Measurements from ENCODE around the gene COL9A1. TPM values are rescaled to one million over a fixed set of nuclear protein-coding genes. Genes with fewer than 3 reads are reported as not detected.

Gene COL9A1
- total and polyA plus RNA-seq, 4 donors, result 0.02 to 1.7 (median 0.06) TPM; not detected in 1

- TF ChIP-seq, protein P1, sequence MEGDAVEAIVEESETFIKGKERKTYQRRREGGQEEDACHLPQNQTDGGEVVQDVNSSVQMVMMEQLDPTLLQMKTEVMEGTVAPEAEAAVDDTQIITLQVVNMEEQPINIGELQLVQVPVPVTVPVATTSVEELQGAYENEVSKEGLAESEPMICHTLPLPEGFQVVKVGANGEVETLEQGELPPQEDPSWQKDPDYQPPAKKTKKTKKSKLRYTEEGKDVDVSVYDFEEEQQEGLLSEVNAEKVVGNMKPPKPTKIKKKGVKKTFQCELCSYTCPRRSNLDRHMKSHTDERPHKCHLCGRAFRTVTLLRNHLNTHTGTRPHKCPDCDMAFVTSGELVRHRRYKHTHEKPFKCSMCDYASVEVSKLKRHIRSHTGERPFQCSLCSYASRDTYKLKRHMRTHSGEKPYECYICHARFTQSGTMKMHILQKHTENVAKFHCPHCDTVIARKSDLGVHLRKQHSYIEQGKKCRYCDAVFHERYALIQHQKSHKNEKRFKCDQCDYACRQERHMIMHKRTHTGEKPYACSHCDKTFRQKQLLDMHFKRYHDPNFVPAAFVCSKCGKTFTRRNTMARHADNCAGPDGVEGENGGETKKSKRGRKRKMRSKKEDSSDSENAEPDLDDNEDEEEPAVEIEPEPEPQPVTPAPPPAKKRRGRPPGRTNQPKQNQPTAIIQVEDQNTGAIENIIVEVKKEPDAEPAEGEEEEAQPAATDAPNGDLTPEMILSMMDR (IDR thresholded peaks at IDR 0.05; ENCODE audit: control extremely low read depth, extremely low read depth), result no peak
- Histone ChIP-seq H3K27me3 (ENCODE audit: control insufficient read depth in 3 of 3, insufficient read depth in 3 of 3, low read length in 2 of 3) (peaks cover 0 to 45% (median 37%) of the 10 kb centered on the region in 3 donors), H3K36me3 (ENCODE audit: control insufficient read depth in 4 of 4, insufficient read depth in 4 of 4, low read length in 4 of 4) (no peaks in the 10 kb centered on the region), H3K9ac (ENCODE audit: insufficient read depth in 1 of 2, low read length in 2 of 2) (no peak overlapping the region), H3K9me3 (ENCODE audit: control insufficient read depth in 4 of 4, insufficient read depth in 3 of 4, low read length in 3 of 4) (no peaks in the 10 kb centered on the region), H3K4me1 (ENCODE audit: control insufficient read depth in 5 of 5, insufficient read depth in 5 of 5, low read length in 5 of 5) (no peaks in the 10 kb centered on the region), H3K27ac (ENCODE audit: low read depth in 1 of 2, low read length in 1 of 2) (no peak overlapping the region), H3K4me3 (no peak overlapping the region)
- ATAC-seq (ENCODE audit: insufficient read depth, low FRiP score), result no peak
- 65 to 79% methylated on average over 1 of the region's 1 CpG for WGBS, 2 donors
- DNase-seq, result no peak
Measured at GRCh38 chr6:70304616-70305015, 1.7 kb upstream of the COL9A1 start.

DNA sequence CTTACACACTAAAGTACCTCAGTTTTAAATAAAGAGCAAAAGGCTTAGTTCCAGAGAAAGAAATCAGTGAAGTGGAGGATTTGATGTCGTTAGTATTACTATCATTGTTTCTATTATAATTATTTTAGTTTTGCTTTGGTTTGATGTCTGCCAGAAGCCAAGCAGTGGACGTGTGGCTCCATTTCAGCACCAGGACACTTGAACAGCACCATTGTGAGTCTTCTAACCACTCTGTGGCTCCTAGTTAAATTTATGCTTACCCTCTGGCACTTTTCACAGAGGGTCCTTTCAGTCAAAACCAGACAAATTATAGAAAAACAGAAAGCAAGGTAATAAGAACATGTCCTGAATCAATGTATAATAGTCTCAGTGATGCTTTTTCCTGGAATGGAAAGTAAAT, 3.4 kb downstream of the COL9A1 start:
- Histone ChIP-seq H3K9me3 (ENCODE audit: control insufficient read depth in 4 of 4, insufficient read depth in 3 of 4, low read length in 3 of 4) (no peaks in the 10 kb centered on the region), H3K4me1 (ENCODE audit: control insufficient read depth in 5 of 5, insufficient read depth in 5 of 5, low read length in 5 of 5) (no peaks in the 10 kb centered on the region), H3K27me3 (ENCODE audit: control insufficient read depth in 3 of 3, insufficient read depth in 3 of 3, low read length in 2 of 3) (peaks cover 0 to 54% (median 46%) of the 10 kb centered on the region in 3 donors), H3K36me3 (ENCODE audit: control insufficient read depth in 4 of 4, insufficient read depth in 4 of 4, low read length in 4 of 4) (no peaks in the 10 kb centered on the region), H3K4me3 (no peak overlapping the region), H3K27ac (ENCODE audit: low read depth in 1 of 2, low read length in 1 of 2) (no peak overlapping the region), H3K9ac (ENCODE audit: insufficient read depth in 1 of 2, low read length in 2 of 2) (no peak overlapping the region)
- TF ChIP-seq, protein P1 (IDR thresholded peaks at IDR 0.05; ENCODE audit: control extremely low read depth, extremely low read depth), result no peak
- 45 to 48% methylated on average over 2 of the region's 2 CpGs for WGBS, 2 donors
- peak in 2 of 3 donors; percentile 41 to 69 for DNase-seq
- no peak for ATAC-seq (ENCODE audit: insufficient read depth, low FRiP score)

DNA sequence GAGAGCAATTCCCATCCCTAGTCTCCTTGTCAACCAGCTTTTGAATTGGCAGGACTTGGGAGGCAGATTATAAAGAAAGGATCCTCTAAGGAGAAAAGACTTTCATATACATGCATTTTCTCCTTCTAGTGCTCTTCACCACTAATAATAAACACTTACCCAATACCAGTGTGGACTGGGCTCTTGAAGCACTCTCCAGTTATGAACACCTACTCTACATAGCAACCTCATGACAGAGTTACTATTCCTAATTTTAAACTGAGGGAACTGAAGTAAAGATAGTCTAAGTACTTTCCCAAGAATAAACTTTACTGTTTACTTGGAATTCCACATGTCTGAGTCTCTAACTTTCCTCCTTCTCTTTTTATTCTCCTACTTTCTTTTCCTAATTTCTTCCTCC, 4.8 kb downstream of the COL9A1 start:
- Histone ChIP-seq H3K4me1 (ENCODE audit: control insufficient read depth in 5 of 5, insufficient read depth in 5 of 5, low read length in 5 of 5) (peaks cover 0 to under 1% (median 0%) of the 10 kb centered on the region in 5 donors), H3K27me3 (ENCODE audit: control insufficient read depth in 3 of 3, insufficient read depth in 3 of 3, low read length in 2 of 3) (peaks cover 0 to 59% (median 52%) of the 10 kb centered on the region in 3 donors), H3K9me3 (ENCODE audit: control insufficient read depth in 4 of 4, insufficient read depth in 3 of 4, low read length in 3 of 4) (no peaks in the 10 kb centered on the region), H3K27ac (ENCODE audit: low read depth in 1 of 2, low read length in 1 of 2) (no peak overlapping the region), H3K36me3 (ENCODE audit: control insufficient read depth in 4 of 4, insufficient read depth in 4 of 4, low read length in 4 of 4) (no peaks in the 10 kb centered on the region), H3K9ac (ENCODE audit: insufficient read depth in 1 of 2, low read length in 2 of 2) (no peak overlapping the region), H3K4me3 (no peak overlapping the region)
- peak in 2 of 3 donors; percentile 27 to 61 for DNase-seq
- TF ChIP-seq, protein P1 (IDR thresholded peaks at IDR 0.05; ENCODE audit: control extremely low read depth, extremely low read depth), result no peak
- ATAC-seq (ENCODE audit: insufficient read depth, low FRiP score), result peak; percentile 83

GRCh38 chr6:70292193-70292592, 10.7 kb downstream of the COL9A1 start:
- no peak overlapping the region for H3K27ac ChIP-seq (ENCODE audit: low read depth in 1 of 2, low read length in 1 of 2)
- ATAC-seq (ENCODE audit: insufficient read depth, low FRiP score) (no peak), DNase-seq (peak; percentile 62 to 90 (median 89))
- no peaks in the 10 kb centered on the region for H3K9me3 ChIP-seq (ENCODE audit: control insufficient read depth in 4 of 4, insufficient read depth in 3 of 4, low read length in 3 of 4)
- no peaks in the 10 kb centered on the region for H3K36me3 ChIP-seq (ENCODE audit: control insufficient read depth in 4 of 4, insufficient read depth in 4 of 4, low read length in 4 of 4)
- no peak overlapping the region for H3K4me3 ChIP-seq
- peaks cover 0 to 11% (median 0%) of the 10 kb centered on the region in 5 donors for H3K4me1 ChIP-seq (ENCODE audit: control insufficient read depth in 5 of 5, insufficient read depth in 5 of 5, low read length in 5 of 5)
- H3K9ac ChIP-seq (ENCODE audit: insufficient read depth in 1 of 2, low read length in 2 of 2), result no peak overlapping the region
- H3K27me3 ChIP-seq (ENCODE audit: control insufficient read depth in 3 of 3, insufficient read depth in 3 of 3, low read length in 2 of 3), result peaks cover 0 to 72% (median 64%) of the 10 kb centered on the region in 3 donors
- 65 to 78% methylated on average over 1 of the region's 1 CpG for WGBS, 2 donors
- TF ChIP-seq, protein P1 (IDR thresholded peaks at IDR 0.05; ENCODE audit: control extremely low read depth, extremely low read depth), result no peak

Measured in lung (tissue), 12 donors.